Sigmoid colon (tissue), 4 donors: ENCODE results near the gene RPL22.

Experiments used
- CTCF ChIP-seq, 4 experiments: fragments of 450-650 bp in 3 of 4; fragments of 200-600 bp in 1 of 4; IDR thresholded peaks; one replicate each; pipeline ENCODE4 v1.5.1; 2016 to 2019; ENCODE audit warnings: antibody characterized with exemption in 4 of 4, mild to moderate bottlenecking in 3 of 4, moderate library complexity in 2 of 4
- POLR2A ChIP-seq, 2 donors: fragments of 450-650 bp; IDR thresholded peaks; one replicate each; pipeline ENCODE4 v1.6.1; 2016; ENCODE audit warnings: antibody characterized with exemption in 2 of 2, mild to moderate bottlenecking in 2 of 2, moderate library complexity in 2 of 2
- POLR2AphosphoS5 ChIP-seq, 4 donors: sonication (generic); formaldehyde crosslinking; IDR thresholded peaks; one replicate each; pipeline ENCODE4 v1.6.1; 2017; ENCODE audit warnings: antibody characterized with exemption in 4 of 4

GRCh38 chr1:6218375-6219164 is 19.2 kb upstream of the RPL22 start:
- TF ChIP-seq CTCF (IDR thresholded peaks at IDR 0.05) (no peak), POLR2A (IDR thresholded peaks at IDR 0.05) (no peak), POLR2AphosphoS5 (IDR thresholded peaks at IDR 0.05) (no peak)
